ENCODE data around the gene ARHGAP1. TPM values are rescaled to one million over a fixed set of nuclear protein-coding genes. Genes with fewer than 3 reads are reported as not detected.
"Not testable (repeated sequence)": the region's sequence is repeated elsewhere in the genome, so short reads cannot be mapped to it uniquely, and the experiment has no call there.

ARHGAP1 gene
- total RNA-seq, 1 donor from 2014 or later = 31.9 TPM

GRCh38 chr11:46722566-46723358 is 22.3 kb upstream of the ARHGAP1 start:
- Mint-ChIP-seq H3K4me3 (no peak overlapping the region), H3K36me3 (ENCODE audit: low read depth) (no peaks in the 10 kb centered on the region), H3K27ac (ENCODE audit: unreplicated experiment) (no peak overlapping the region), H3K27me3 (ENCODE audit: low read depth) (no peaks in the 10 kb centered on the region), H3K9me3 (no peaks in the 10 kb centered on the region), H3K4me1 (peaks cover 9% of the 10 kb centered on the region)
- no peak for DNase-seq (ENCODE audit: low read depth, low spot score)
- TF ChIP-seq CTCF (conservative IDR thresholded peaks at IDR 0.05) = no peak

GRCh38 chr11:46721286-46721685 is 20.9 kb upstream of the ARHGAP1 start:
- Mint-ChIP-seq H3K27ac (ENCODE audit: unreplicated experiment) (no peak overlapping the region), H3K36me3 (ENCODE audit: low read depth) (no peaks in the 10 kb centered on the region)

GRCh38 chr11:46719543-46720218 is 19.3 kb upstream of the ARHGAP1 start:
- Mint-ChIP-seq H3K4me3 (no peak overlapping the region), H3K4me1 (peaks cover 9% of the 10 kb centered on the region), H3K27me3 (ENCODE audit: low read depth) (no peaks in the 10 kb centered on the region), H3K9me3 (no peaks in the 10 kb centered on the region), H3K27ac (ENCODE audit: unreplicated experiment) (no peak overlapping the region), H3K36me3 (ENCODE audit: low read depth) (no peaks in the 10 kb centered on the region)
- DNase-seq (ENCODE audit: low read depth, low spot score) = no peak
- no peak for TF ChIP-seq CTCF (conservative IDR thresholded peaks at IDR 0.05)

More at GRCh38 chr11:46721286-46721685, 20.9 kb upstream of the ARHGAP1 start:
- Mint-ChIP-seq H3K27me3 (ENCODE audit: low read depth) (no peaks in the 10 kb centered on the region), H3K4me3 (no peak overlapping the region), H3K4me1 (peaks cover 9% of the 10 kb centered on the region), H3K9me3 (no peaks in the 10 kb centered on the region)
- DNase-seq (ENCODE audit: low read depth, low spot score) = no peak
- TF ChIP-seq CTCF (conservative IDR thresholded peaks at IDR 0.05) = no peak

- Mint-ChIP-seq H3K9me3 (no peaks in the 10 kb centered on the region), H3K4me3 (no peak within 1 kb of the TSS), H3K36me3 (ENCODE audit: low read depth) (no peaks in the 10 kb centered on the region), H3K27ac (ENCODE audit: unreplicated experiment) (peak within 1 kb of the TSS; percentile 68), H3K4me1 (peaks cover 9% of the 10 kb centered on the region), H3K27me3 (ENCODE audit: low read depth) (no peaks in the 10 kb centered on the region)
- TF ChIP-seq CTCF (conservative IDR thresholded peaks at IDR 0.05) = no peak
- DNase-seq (ENCODE audit: low read depth, low spot score) = no peak
Observed at GRCh38 chr11:46719048-46719542, 18.7 kb upstream of the ARHGAP1 start, which contains the start of gene F2. F2 (plus strand) TSS chr11:46719213; CDS start chr11:46719236, 23 bp downstream.

- no peak overlapping the region for H3K27ac Mint-ChIP-seq (ENCODE audit: unreplicated experiment)
- no peak for DNase-seq (ENCODE audit: low read depth, low spot score)
Observed at GRCh38 chr11:46718155-46719019, 18.0 kb upstream of the ARHGAP1 start.

GRCh38 chr11:46717825-46718154 is 17.4 kb upstream of the ARHGAP1 start:
- H3K36me3 Mint-ChIP-seq (ENCODE audit: low read depth); H3K9me3 Mint-ChIP-seq; H3K4me1 Mint-ChIP-seq; H3K27me3 Mint-ChIP-seq (ENCODE audit: low read depth); H3K27ac Mint-ChIP-seq (ENCODE audit: unreplicated experiment); DNase-seq (ENCODE audit: low read depth, low spot score); H3K4me3 Mint-ChIP-seq: not testable (repeated sequence)

More at GRCh38 chr11:46718155-46719019, 18.0 kb upstream of the ARHGAP1 start:
- no peak for TF ChIP-seq CTCF (conservative IDR thresholded peaks at IDR 0.05)
- Mint-ChIP-seq H3K27me3 (ENCODE audit: low read depth) (no peaks in the 10 kb centered on the region), H3K9me3 (no peaks in the 10 kb centered on the region), H3K4me3 (no peak overlapping the region), H3K36me3 (ENCODE audit: low read depth) (no peaks in the 10 kb centered on the region), H3K4me1 (peaks cover 9% of the 10 kb centered on the region)

Measured in neural crest cell (in vitro differentiated cells).